ENCODE results near the gene RFNG.

RFNG gene

GRCh38 chr17:82029990-82030469, 21.6 kb downstream of the RFNG start:
- in situ Hi-C loops (cut with MboI; ENCODE audit: low sequenced_read_pairs) = no loop called here

DNA sequence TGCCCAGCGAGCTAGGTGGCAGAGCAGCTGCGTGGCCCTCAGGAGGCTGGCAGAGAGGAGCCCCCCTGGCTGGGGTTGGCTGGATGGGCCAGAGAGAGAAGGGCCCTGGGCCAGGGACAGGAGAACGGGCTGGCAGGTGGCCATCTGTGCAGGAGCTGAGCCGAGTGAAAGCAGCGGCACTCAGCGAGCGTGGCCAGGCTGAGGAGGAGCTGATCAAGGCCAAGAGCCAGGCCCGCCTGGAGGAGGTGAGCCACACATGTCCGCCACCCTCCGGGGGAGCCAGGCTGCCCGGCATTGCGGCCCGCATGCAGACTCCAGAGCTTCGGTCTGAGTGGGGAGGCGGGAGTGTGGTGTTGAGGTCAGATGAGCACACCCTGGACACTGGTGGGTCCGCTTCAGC, 22.2 kb downstream of the RFNG start:
- in situ Hi-C loops (cut with MboI; ENCODE audit: low sequenced_read_pairs) = no loop called here

GRCh38 chr17:82028966-82029365, 22.6 kb downstream of the RFNG start:
- in situ Hi-C loops (cut with MboI; ENCODE audit: low sequenced_read_pairs) = no loop called here

- in situ Hi-C loops (cut with MboI; ENCODE audit: low sequenced_read_pairs) = no loop called here
Observed at GRCh38 chr17:82028246-82028645, 23.4 kb downstream of the RFNG start.

GRCh38 chr17:82025401-82026107, 26.1 kb downstream of the RFNG start:
- in situ Hi-C loops (cut with MboI; ENCODE audit: low sequenced_read_pairs) = no loop called here

DNA sequence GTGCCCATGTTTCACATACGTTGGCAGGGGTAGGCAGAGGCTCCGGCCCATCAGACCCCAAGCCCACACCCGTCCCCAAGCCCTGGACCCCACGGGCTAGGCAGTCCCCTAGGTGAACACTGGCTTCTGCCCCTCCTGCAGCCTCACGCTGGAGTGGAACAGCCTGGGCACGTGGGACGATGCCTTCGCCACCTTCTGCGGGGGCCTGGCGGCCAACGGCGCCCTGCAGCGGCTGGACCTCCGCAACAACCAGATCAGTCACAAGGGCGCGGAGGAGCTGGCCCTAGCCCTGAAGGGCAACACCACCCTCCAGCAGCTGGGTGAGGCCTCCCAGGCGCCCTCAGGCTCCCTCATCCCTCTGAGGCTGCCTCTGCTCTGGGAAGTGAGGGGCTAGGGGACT, 26.8 kb downstream of the RFNG start:
- in situ Hi-C loops (cut with MboI; ENCODE audit: low sequenced_read_pairs) = no loop called here

DNA sequence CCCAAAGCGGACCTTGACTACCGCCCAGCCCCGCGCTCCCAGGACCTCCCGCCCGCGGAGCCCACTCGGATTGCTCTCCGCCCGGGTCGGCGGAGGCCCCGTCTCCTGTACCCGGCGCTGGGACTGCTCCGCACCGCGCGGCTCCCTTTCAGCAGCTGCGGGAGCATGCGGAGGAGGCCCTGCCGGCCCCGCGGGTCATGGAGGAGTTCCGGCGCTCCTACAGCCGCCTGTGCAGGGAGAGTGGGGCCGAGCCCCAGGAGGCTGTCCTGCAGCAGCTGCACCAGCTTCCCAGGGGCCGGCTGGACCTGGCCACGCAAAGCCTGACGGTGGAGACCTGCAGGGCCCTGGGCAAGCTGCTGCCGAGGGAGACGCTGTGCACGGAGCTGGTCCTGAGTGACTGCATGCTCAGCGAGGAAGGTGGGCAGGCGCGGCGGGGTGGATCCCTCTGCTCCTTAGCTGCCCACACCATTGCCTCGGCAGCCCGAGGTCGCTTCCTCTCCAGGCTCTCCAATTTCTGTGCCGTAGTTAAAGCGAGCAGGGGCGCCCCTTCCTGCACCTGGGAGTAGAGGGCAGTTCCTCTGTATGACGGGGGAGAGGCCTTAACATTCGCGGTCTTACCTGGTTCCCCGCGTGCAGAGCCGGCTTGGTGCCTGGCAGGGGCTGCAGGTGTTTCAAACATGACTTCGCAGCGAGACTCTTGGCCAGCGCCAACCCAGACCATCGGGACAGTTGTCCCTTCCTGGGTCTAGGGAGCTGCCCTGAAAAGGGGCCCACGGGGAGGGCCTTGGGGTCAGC, 28.0 kb downstream of the RFNG start:
- in situ Hi-C loops (cut with MboI; ENCODE audit: low sequenced_read_pairs) = no loop called here

- in situ Hi-C loops (cut with MboI; ENCODE audit: low sequenced_read_pairs) = no loop called here
Observed at GRCh38 chr17:82022981-82023446, 28.6 kb downstream of the RFNG start, which contains the start of gene LRRC45. LRRC45 (plus strand) TSS chr17:82023305; CDS start chr17:82023644, 339 bp downstream.

DNA sequence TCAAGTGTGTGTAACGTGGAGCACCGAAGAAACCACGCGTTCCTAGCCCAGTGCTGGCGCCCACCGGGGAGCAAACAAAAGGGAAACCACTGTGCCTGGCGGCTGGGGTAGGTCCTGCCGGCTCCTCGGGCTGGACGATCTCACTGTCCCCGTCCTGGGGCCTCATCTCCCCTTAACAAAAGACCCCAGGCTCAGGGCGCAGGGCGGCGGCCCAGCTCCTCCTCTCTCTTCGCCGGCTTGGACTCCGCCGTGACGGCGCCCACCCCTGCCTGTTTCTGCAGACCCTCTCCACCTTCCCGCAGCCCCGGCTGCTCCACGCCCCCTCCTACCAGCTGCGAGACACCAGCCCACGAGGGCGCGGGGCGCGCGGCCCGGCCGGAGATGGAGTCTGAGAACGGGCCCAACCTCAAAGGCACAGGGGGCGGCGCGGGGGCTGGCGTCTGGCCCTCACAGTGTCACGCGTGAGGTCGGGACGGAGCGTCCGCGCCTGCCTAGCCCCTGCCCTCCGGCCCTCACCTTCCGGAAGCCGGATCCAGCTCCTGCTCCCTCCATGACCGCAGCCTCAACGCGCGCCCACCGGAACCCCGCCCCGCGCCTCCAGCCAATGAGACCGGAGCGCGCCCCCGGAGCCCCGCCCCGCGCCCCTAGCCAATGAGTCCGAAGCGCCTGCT, 29.2 kb downstream of the RFNG start, which contains the start of gene CENPX:
Gene CENPX, minus strand, starts transcription at position 569 of the 671 bp plus-strand sequence. Its CDS starts 17 bp downstream, at position 552.
- in situ Hi-C loops (cut with MboI; ENCODE audit: low sequenced_read_pairs) = no loop called here

DNA sequence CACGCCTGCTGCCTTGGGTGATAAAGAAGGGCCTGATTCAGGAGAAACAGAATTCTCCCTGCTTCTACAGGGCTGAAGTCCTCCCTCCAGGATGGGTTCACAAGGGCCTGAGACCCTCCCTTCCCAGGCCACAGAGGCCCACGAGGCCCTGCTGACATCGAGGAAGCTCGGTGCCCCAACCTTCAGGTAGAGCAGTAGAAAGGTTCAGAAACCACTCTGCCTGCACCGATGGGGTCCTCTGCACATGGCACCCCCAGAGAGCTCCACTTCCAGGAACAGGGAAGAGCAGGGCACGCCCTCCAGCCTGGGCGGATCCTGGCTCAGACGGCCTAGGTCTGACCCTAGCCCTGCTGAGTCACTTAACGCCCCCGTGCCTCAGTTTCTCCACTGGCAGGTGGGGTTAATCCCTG, 29.7 kb downstream of the RFNG start:
- in situ Hi-C loops (cut with MboI; ENCODE audit: low sequenced_read_pairs) = no loop called here

DNA sequence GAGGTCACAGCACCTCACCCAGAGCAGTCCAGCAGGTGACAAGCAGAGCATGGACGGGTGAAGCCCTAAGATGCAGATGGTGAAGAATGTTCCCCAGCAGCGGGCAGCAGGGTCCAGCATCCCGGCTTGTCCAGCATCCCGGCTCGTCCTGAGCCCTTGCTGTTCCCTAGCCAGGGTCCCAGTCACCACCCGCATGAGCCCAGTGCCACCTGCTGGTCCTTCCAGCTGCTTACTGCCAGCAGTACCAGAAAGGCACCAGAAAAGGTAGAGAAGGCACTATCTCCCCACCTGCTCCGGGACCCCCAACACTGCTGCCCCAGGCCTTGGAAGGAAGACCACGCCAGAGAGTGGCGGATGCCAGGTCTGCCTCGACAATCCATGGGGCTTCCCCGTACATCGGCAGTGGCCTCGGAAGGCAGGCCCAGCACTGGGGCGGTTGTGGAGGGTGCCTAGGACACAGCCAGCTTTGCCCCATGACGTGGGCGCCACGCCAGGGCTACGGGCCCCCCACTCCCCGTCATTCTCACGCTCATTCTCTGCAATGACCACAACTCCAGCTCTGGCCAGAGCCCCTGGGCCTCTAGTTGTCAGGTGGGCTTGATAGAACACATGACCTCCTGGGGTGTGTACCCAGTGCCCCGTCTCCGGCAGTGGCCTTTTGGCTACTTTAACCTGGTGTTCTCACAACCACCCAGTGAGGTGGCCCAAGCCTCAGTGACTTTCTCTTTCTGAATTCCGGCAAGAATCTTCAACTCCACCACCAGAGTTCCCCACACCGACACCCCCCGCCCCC, 30.3 kb downstream of the RFNG start:
- in situ Hi-C loops (cut with MboI; ENCODE audit: low sequenced_read_pairs) = no loop called here

- in situ Hi-C loops (cut with MboI; ENCODE audit: low sequenced_read_pairs) = no loop called here
Observed at GRCh38 chr17:82020572-82021106, 31.0 kb downstream of the RFNG start.

DNA sequence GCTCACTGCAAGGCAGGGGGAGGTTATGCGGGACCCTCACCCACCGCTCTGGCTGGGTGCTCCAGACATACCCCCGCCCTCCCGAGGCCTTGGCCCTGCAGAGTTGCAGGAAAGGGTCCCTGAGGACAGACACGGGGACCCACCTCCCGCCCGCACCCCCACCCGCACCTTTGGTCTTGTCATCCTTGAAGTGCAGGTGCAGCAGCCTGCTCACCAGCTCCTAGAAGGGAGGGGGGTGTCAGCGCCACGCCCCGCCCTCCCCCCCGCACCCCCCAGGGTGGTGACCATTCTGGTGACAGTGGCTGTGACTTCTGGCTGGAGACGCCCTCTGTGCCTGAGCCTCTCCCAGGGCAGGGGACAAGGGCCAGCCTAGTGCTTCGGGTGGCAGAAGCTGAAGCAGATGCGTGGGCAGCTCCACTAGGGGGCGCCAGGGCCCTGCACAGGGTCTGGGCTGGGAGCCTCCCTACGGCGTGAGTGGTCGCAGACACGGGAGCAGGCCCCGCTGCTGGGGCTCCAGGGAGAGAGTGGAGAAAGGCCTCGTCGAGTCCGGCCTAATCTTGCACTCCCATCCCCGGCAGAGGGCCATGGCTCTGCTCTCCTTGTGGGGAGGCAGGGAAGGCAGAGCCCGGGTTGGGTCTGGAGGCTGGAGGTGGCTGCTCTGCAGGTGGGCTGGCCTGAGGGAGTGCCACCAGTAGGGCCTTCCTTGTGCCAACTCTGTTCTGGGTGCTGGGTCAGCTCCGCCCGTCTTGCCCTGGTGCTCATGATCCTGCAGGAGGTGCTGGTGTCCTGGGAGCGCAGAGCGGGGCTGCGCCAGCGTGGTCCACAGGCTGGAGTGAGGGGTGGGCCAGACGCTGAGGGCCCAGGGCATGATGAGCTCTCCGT, 31.7 kb downstream of the RFNG start:
- in situ Hi-C loops (cut with MboI; ENCODE audit: low sequenced_read_pairs) = no loop called here

DNA sequence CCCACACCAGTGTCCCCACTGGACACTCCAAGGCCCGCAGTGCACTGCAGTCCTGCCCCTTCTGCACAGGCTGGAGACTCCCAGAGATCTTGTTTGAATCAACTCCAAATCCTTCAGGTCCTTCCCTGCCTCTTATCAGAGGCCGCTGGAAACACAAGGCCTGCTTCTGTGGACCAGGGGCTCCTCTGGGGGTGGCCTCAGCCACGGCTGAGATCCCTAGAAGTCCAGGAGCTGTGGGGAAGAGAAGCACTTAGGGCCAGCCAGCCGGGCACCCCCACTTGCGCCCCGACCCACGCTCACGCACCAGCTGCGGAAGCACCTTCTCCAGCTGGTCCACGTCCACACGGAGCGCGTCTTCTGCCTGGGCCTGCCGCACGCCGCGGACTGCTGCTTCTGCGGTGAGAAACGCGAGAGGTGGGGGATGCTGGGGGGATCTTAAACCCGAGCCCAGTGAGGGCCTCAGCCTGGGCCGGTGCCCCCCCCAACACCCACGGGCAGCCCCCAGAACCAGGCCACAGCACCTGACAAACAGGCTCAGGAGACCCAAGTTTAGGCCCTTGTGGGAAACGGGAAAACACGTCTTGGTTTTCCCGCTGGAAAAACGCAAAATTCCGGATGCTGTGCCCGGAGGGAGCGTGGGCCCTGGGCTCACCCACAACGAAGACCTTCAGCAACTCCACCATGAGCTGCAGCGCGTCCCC, 32.5 kb downstream of the RFNG start:
- in situ Hi-C loops (cut with MboI; ENCODE audit: low sequenced_read_pairs) = no loop called here

GRCh38 chr17:82018152-82018988, 33.2 kb downstream of the RFNG start:
- in situ Hi-C loops (cut with MboI; ENCODE audit: low sequenced_read_pairs) = no loop called here

- in situ Hi-C loops (cut with MboI; ENCODE audit: low sequenced_read_pairs) = no loop called here
Observed at GRCh38 chr17:82017612-82018151, 33.9 kb downstream of the RFNG start.

- in situ Hi-C loops (cut with MboI; ENCODE audit: low sequenced_read_pairs) = no loop called here
Observed at GRCh38 chr17:82016875-82017459, 34.6 kb downstream of the RFNG start.
